Omental fat pad (tissue), 4 donors: ENCODE results near the gene HTR1B. TPM values are rescaled to one million over a fixed set of nuclear protein-coding genes. Genes with fewer than 3 reads are reported as not detected.

Experiments used
- ATAC-seq: fragments of 150-250 bp; one replicate; pipeline ENCODE4 v1.9.1; 2016; ENCODE audit warnings: mild to moderate bottlenecking, moderate library complexity; ENCODE audit not compliant: low FRiP score
- DNase-seq: peaks from one replicate; pipeline ENCODE4 v3.0.0-alpha.2; 2019; ENCODE audit warnings: low spot score
- CTCF ChIP-seq, 3 donors: fragments of 450-650 bp; IDR thresholded peaks; one replicate each; pipeline ENCODE4 v1.5.1; 2016 to 2017; ENCODE audit warnings: antibody characterized with exemption in 3 of 3, mild to moderate bottlenecking in 3 of 3, moderate library complexity in 2 of 3
- total RNA-seq, 4 donors: library from RNA; depleted of rRNA; stranded (reverse); fragments of >200 nt; gene quantifications; one replicate each; pipeline ENCODE4 v1.1.0, GENCODE V29; 2016

The HTR1B gene
- total RNA-seq, 4 donors from 2014 or later = not detected

- DNase-seq = peak; percentile 57
- peak; percentile 90 for ATAC-seq
Observed at GRCh38 chr6:77457720-77458349, 5.5 kb downstream of the HTR1B start.

GRCh38 chr6:77456531-77457248 is 6.6 kb downstream of the HTR1B start:
- DNase-seq (no peak), ATAC-seq (peak; percentile 41)
- TF ChIP-seq CTCF (IDR thresholded peaks at IDR 0.05) = no peak

More at GRCh38 chr6:77457720-77458349, 5.5 kb downstream of the HTR1B start:
- peak in 1 of 3 donors; percentile 82 for TF ChIP-seq CTCF (IDR thresholded peaks at IDR 0.05)

- no peak for TF ChIP-seq CTCF (IDR thresholded peaks at IDR 0.05)
- no peak for DNase-seq
- no peak for ATAC-seq
Observed at GRCh38 chr6:77455271-77455670, 8.0 kb downstream of the HTR1B start.

- DNase-seq (no peak), ATAC-seq (no peak)
- TF ChIP-seq CTCF (IDR thresholded peaks at IDR 0.05) = no peak
Observed at GRCh38 chr6:77454386-77454785, 8.9 kb downstream of the HTR1B start.

GRCh38 chr6:77451466-77451865 is 11.8 kb downstream of the HTR1B start:
- no peak for TF ChIP-seq CTCF (IDR thresholded peaks at IDR 0.05)
- ATAC-seq = no peak
- no peak for DNase-seq

GRCh38 chr6:77450924-77451323 is 12.4 kb downstream of the HTR1B start:
- no peak for TF ChIP-seq CTCF (IDR thresholded peaks at IDR 0.05)
- no peak for DNase-seq
- ATAC-seq = no peak

GRCh38 chr6:77448546-77448945 is 14.7 kb downstream of the HTR1B start:
- no peak for ATAC-seq

More at GRCh38 chr6:77448546-77448945, 14.7 kb downstream of the HTR1B start:
- no peak for TF ChIP-seq CTCF (IDR thresholded peaks at IDR 0.05)
- DNase-seq = no peak
